Left lobe of liver (tissue), 2 donors: ENCODE measurements around the gene MDM4. TPM values are rescaled to one million over a fixed set of nuclear protein-coding genes. Genes with fewer than 3 reads are reported as not detected.

Source experiments
- ATAC-seq: fragments of 200-7000 bp; cut with Tn5 transposase; one replicate; pipeline ENCODE4 v1.9.1; 2020; ENCODE audit warnings: mild to moderate bottlenecking, moderate library complexity
- DNase-seq: peaks from one replicate; pipeline ENCODE4 v3.0.0-alpha.2; 2020; ENCODE audit warnings: low spot score
- total RNA-seq: library from RNA; stranded (reverse); gene quantifications from one replicate; pipeline ENCODE4 v1.2.1, GENCODE V29; 2021
- donor health status: DM: no; HTN: no; CAD: no; lungs with moderate emphysema.
- donor health status: DM: no; HTN: yes; CAD: no.

Gene MDM4
- total RNA-seq, 1 donor from 2014 or later, result 27.4 TPM

DNA sequence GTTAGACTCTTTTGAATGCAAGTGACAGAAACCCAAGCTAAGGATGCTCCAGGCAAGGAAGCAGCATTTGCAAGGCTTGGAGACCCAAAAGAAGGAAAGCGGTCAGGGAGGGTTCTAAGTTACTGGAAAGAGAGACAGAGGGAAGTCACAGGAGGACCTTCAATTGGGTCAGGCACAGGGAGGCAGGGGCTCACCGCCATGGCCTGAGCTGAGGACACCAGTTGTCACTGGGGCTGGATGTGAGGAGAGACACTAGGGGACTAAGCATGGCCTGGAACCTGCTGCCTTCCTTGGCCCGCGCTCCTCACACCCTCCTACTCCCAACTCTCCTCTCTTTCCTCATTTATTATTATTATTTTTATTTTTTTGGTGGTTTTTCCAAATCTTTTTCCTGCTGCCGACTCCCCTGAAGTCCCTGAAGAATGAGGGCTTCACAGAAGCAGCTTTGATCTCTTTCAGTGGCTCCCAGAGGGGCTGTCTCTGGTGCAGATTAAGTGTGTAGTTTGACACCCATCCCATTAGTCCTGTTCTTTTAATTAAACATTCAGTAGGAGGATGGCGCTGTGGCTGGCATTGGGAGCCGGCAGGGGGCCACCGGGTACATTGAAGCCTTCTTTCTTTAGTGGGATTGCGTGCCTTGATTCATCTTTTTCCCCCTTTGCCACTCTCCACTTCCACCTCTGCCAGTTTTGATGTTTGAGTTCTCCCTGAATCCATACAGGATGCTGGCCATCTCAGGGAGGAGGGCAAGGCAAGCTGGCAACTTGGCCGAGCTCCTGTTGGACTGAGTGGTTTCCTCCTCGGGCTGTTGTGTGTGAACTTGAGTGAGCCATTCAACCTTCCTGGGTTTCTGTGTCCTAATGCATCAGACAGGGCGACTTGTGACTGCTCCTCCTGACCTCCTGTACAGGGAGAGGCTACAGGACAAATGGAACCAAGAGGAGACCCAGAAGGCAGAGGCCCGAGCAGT, 59.3 kb downstream of the MDM4 start:
- no peak for ATAC-seq
- DNase-seq, result no peak

DNA sequence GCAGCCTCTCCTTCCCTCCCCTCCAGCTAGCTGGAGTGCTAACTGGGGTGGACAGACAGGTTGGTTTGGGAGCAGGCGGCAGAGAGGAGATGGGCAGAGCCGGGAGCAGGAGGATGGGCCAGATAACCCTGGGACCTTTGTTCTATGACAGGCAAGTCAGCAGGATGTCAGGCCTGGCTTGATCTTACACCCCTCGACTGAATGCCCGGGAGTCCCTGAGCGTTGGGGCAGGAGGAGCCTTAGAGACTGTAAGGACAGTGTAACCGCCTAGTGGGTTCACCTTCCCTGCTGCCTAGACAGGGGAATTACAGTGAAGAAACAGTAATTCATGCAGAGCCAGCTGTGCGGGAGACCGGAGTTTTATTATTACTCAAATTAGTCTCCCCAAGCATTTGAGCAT, 60.2 kb downstream of the MDM4 start:
- DNase-seq, result no peak
- ATAC-seq, result no peak

GRCh38 chr1:204577794-204578478, 61.7 kb downstream of the MDM4 start:
- DNase-seq (no peak), ATAC-seq (no peak)

DNA sequence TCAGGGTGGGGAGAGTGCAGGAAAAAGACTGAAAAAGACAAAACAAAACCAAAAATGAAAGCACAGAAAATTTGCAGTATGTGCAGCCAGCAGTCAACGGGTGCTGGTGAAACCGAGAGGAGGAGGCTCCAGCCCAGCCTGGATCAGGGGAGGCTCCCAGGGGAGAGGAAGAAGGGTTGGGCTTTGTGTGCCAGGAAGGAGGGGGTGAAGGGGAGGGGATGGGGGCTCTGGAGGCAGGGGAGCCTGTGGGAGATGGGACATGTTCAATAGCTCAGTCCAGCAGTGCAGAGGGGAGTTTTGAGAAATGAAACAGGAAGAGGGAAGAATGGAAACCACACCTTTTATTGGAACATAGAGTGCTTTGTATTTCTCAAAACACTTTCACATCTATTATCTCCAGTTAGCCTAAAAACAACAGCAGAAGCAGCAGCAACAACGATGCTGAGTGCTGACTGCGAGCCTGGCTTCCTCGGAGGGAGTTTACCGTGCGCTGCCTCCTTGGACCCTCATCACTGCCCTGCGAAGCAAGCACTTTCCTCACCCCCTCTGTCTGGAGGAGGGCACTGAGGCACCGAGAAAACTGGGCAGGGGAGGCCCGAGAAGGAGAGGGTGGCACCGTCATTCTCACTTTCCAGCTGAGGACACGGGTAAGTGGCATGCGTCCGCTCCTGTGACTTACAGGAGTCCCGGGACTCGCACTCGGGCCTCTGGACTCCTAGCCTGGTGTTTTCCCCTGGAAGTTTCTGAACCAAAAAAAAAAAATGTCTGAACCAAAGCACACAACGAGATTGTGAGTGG, 62.9 kb downstream of the MDM4 start:
- DNase-seq (no peak), ATAC-seq (no peak)

- no peak for ATAC-seq
- no peak for DNase-seq
Measured at GRCh38 chr1:204579681-204580080, 63.5 kb downstream of the MDM4 start.

GRCh38 chr1:204580862-204581261, 64.7 kb downstream of the MDM4 start:
- ATAC-seq, result no peak
- no peak for DNase-seq

- DNase-seq (no peak), ATAC-seq (no peak)
Measured at GRCh38 chr1:204581759-204582158, 65.6 kb downstream of the MDM4 start.

DNA sequence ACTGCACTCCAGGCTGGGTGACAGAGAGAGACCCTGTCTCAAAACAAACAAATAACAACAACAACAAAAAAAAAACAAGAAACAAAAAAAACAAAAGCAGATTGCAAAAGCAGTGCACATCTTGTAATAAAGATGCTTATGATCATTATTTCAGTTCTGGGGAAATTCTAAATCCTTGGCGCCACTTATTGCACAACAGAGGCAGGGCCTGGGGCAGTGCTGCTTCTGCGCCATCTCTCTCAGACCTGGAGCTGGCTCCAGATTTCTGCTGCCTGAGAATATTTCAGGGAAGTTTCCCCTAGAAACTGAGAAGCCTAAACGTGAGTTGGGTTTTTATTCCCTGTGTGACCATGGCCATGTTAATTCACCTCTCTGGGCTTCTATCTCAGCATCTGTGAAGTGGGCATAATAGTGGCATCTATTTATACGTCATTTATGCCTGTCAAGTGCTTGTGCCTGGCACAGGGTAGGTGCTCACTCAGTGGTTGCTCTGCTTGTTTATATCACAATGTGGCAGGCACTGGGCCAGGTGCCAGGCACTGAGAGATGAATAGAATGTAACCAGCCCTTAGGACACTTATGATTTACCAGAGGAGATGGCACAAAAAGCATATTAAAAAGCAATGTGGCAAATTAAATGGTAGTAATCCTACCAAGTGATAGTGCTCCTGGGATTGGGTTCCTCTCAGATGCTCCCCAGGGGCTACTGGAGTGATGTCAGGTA, 67.9 kb downstream of the MDM4 start:
- DNase-seq, result no peak

GRCh38 chr1:204584699-204585372, 68.6 kb downstream of the MDM4 start:
- no peak for ATAC-seq
- no peak for DNase-seq

More for the DNA sequence above, 67.9 kb downstream of the MDM4 start:
- ATAC-seq, result no peak

DNA sequence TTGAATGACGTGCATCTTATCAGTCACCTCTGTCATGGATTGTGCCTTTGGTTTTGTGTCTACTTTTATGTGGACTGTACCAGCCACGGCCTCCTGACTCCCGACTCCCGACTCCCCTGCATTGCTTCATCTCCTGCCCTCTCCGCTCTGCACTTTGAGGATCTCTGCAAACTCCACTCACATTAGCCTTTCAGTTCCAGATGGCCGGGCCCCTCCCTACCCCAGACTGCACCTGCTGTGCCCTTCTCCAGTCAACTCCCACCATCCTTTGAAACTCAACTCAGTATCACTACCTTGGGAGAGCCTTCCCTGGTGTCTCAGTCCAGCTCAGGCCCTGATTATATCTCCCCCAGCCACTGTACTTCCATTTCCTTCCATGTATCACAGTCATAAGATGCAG, 71.4 kb downstream of the MDM4 start:
- DNase-seq (no peak), ATAC-seq (no peak)

DNA sequence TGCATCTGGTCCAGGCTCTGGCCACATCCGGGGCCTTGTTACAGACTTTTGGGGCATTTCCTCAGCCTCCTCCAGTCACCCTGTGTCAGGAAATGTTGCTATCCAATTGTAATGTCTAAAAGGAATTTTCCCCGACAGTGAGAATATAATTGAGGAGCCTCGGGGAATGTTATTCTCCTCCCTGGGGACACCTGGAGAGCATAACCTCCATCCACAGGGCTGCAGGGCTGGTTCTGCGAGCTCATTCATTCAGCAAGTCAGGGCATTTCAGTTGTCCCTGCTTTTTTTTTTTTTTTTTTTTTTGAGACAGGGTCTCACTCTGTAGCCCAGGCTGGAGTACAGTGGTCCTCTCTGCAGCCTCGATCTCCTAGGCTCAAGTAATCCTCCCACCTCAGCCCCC, 72.6 kb downstream of the MDM4 start:
- ATAC-seq, result no peak
- no peak for DNase-seq

- DNase-seq, result no peak
- ATAC-seq, result no peak
Measured at GRCh38 chr1:204589409-204590038, 73.3 kb downstream of the MDM4 start.

DNA sequence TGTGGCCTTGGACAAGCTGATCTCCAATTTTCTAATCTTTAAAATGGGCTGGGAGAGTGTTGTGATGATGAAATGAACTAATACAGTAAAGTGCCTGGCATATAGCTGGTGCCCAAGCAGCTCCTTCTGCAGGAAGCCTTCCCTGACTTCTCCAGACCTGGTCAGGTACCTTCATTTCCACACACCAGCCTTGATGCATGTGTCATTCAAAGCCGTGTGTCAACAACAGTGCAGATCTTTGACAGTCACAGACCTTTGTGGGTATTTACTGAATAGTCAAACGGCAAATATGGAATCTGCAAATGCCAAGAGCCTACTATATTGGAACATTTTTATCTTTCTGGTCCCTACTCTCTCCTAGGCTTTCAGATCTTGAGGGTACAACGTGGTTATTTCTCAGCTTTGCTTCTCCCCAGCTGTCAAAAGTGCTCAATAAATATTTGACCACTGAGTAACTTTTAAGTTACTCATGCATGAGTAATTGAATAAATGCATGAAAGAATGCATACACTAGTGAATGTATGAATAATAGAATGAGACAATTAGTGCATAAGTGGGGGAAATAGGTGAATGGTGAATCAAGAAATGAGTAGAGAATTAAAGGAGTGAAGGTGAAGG, 75.4 kb downstream of the MDM4 start:
- no peak for ATAC-seq

GRCh38 chr1:204592246-204592948, 76.2 kb downstream of the MDM4 start:
- DNase-seq (no peak), ATAC-seq (no peak)

More for the DNA sequence above, 75.4 kb downstream of the MDM4 start:
- DNase-seq, result no peak

- DNase-seq (no peak), ATAC-seq (no peak)
Measured at GRCh38 chr1:204598319-204598969, 82.2 kb downstream of the MDM4 start.

DNA sequence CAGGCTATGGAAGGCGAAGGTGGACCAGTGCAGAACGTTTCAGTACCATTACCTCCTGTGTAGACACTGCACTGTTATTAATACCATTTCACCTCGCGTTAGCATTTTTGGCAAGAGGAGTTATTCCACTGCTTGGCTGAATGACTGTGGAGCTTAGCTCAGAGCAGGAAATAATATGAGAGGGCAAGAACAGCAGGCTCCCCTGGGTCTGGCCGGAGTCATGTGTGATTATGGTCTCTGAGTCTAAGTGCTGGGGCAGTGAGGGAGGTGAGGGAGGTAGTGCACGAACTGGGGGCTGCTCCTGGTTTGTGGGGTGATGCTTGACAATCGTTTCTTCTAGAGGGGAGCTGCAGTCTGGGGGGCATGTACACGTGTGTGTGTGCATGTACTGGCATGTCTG, 82.9 kb downstream of the MDM4 start:
- DNase-seq (no peak), ATAC-seq (no peak)

DNA sequence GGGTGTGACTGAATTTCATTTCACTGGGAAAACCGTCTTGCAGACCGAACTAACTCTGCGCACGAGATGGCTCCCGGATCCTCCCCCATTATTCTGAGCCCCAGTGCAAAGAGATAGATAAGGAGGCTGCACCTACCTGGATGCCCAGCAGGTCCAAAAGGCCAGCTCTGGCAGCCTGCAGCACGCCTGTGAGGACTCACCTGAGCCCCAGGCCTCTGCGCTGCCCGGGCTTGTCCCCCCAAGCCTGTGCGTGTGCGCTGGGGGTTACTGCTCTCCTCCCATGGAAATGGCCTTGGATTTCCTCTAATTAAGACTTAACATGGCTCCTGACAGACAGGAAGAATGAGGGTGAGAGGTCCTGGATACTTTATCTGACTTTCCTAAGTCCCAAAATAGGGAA, 83.4 kb downstream of the MDM4 start:
- DNase-seq (no peak), ATAC-seq (no peak)

DNA sequence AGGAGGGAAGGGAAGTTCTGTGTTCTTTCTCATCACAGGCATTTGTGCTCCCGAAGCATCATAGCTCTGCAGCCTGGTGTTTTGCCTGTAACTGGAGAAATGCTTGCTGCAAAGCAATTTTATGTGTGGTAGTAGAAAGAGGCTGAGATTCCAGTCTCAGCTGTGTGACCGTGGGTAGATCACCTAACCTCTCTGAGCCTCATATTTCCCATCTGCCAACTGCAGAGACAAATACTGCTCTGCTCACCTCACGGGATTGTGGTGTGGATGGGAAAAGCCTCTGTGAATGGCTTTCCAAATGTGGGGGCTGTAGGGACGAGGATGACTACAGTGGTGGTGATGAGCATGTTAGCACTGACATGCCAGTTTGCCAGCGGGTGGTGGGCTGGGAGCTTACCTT, 84.0 kb downstream of the MDM4 start:
- no peak for ATAC-seq
- no peak for DNase-seq
